Uterus (tissue), 2 donors: ENCODE results near the gene NINL.

ENCODE experiments used
- POLR2A ChIP-seq, 2 donors: fragments of 450-650 bp; IDR thresholded peaks; one replicate each; pipeline ENCODE4 v1.6.1; 2016; ENCODE audit warnings: antibody characterized with exemption in 2 of 2, mild to moderate bottlenecking in 1 of 2, moderate library complexity in 1 of 2
- TF ChIP-seq, protein P1 (sequence below), 4 experiments: fragments of 200-600 bp in 2 of 4; fragments of 450-650 bp in 2 of 4; sonication (generic) in 2 of 4; IDR thresholded peaks; one replicate each; pipeline ENCODE4 v1.5.1; 2016 to 2019; ENCODE audit warnings: antibody characterized with exemption in 4 of 4, mild to moderate bottlenecking in 2 of 4, moderate library complexity in 1 of 4

DNA sequence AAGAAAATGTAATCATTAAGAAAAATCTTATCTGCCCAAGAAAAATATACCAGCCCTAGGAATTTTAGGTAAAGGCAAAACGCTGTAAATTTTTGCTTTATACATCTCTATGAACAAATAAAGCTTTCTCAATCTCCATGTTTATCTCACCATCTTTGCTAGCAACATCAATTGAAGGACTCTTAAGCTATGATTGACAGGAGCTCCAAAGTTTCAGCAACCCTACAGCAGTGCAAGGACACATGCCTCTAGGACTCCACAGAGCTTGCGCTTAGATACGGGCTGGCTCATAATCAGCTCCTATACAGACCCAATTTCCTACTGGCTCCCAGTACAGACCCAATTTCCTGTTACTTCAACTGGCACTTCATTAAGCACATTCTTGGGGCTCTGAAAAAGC, 34.2 kb upstream of the NINL start:
- TF ChIP-seq, protein P1, sequence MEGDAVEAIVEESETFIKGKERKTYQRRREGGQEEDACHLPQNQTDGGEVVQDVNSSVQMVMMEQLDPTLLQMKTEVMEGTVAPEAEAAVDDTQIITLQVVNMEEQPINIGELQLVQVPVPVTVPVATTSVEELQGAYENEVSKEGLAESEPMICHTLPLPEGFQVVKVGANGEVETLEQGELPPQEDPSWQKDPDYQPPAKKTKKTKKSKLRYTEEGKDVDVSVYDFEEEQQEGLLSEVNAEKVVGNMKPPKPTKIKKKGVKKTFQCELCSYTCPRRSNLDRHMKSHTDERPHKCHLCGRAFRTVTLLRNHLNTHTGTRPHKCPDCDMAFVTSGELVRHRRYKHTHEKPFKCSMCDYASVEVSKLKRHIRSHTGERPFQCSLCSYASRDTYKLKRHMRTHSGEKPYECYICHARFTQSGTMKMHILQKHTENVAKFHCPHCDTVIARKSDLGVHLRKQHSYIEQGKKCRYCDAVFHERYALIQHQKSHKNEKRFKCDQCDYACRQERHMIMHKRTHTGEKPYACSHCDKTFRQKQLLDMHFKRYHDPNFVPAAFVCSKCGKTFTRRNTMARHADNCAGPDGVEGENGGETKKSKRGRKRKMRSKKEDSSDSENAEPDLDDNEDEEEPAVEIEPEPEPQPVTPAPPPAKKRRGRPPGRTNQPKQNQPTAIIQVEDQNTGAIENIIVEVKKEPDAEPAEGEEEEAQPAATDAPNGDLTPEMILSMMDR (IDR thresholded peaks at IDR 0.05) = no peak
- TF ChIP-seq POLR2A (IDR thresholded peaks at IDR 0.05) = no peak
